GM19035 (cell line): ENCODE data around the gene HCFC2.
"Not testable (repeated sequence)": the region's sequence is repeated elsewhere in the genome, so short reads cannot be mapped to it uniquely, and the experiment has no call there.

Source experiments
- ATAC-seq: cut with Tn5 transposase; IDR thresholded peaks from one replicate; pipeline ENCODE4 v1.9.1; 2021; ENCODE audit not compliant: unreplicated experiment

Gene HCFC2

DNA sequence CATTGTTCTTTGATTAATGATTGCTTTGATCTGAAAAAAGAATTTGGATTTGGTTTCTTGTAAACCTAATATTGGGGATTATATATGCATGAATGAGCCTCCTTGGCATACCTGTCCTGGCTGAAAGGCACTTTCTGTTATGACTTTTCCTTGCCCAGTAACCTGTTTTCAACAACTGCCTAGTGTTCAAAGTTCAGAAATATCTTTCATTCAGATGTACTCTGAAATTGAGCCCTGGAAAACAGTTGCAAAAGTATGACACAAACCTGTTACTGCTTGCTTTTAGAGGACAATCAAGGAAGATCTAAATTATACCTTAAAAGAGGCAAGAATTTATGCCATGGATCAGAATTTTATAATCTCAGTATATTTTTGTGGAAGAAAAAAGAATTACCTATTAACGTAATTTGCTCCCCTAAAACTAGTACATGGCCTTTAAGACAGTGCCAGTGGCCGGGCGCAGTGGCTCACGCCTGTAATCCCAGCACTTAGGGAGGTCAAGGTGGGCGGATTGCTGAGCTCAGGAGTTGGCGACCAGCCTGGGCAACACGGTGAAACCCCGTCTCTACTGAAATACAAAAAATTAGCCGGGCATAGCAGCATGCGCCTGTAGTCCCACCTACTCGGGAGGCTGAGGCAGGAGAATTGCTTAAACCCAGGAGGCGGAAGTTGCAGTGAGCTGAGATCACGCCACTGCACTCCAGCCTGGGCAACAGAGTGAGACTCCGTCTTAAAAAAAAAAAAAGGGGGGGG lies 50.7 kb downstream of the HCFC2 start:
- not testable (repeated sequence) for ATAC-seq

DNA sequence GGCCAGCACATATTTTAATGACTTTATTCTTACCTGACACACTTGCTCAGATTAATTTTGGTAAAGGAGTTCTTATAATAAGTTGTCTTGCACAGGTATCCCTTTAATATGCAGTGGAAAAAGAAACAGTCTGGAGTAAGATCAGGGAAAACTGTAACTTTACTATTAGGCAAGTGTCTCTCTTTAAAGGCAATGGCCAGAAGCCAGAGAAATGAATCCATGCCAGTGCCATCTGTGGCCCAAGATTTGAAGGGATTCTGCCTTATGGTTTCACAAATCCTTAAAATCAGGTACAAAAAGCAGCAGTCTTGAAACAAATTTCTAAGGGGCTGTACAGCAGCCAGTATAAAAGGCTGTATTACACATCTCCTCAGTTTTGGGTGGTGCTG lies 51.2 kb downstream of the HCFC2 start:
- no peak for ATAC-seq

DNA sequence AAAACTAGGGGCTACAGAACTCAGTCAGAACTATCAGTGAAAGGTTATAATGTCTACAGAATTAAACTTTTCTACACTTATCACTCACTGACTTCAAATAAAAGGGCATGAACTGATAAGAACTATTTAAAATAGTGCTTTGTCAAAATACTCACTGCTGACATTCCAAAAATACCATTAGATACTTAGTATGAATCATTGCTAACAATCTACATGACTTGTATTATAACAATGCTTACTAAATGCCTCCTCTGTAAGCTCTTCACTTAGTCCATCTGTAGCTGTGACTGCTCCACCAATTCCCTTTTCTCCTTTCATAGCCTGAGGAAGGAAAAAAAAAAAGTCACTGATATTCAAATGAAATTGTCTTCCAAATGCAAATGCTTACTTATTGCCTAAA lies 56.7 kb downstream of the HCFC2 start:
- no peak for ATAC-seq

DNA sequence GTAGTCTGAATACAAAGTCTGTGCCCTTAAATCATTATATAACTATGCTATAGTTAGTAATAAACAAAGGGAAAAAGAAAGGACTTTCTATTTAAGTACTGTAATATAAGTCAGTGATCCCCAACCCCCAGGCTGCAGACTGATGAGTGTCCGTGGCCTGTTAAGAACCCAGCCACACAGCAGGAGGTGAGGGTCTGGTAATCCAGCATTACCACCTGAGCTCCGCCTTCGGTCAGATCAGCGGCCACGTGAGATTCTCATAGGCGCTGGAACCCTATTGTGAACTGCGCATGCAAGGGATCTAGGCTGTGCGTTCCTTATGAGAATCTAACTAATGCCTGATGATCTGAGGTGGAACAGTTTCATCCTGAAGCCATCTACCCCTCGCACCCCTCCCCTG lies 58.0 kb downstream of the HCFC2 start:
- no peak for ATAC-seq

DNA sequence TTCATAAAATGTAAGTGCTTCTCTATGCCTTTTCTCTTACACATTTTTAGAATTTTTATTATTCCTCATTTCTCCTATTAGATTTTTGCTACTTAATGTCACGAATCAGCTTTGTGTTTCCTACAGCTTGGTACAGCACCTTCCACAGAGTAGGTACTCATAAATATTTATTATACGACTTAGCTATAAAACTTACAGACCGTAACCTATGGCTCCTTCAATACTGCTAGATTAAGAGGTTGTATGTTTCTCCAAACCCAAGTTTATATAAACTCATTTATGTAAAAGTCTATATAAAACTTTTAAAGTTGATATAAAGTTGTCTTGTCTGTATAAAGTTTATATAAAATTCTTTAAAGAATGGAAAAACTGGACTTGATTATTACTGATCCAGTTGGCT lies 62.2 kb downstream of the HCFC2 start:
- no peak for ATAC-seq

DNA sequence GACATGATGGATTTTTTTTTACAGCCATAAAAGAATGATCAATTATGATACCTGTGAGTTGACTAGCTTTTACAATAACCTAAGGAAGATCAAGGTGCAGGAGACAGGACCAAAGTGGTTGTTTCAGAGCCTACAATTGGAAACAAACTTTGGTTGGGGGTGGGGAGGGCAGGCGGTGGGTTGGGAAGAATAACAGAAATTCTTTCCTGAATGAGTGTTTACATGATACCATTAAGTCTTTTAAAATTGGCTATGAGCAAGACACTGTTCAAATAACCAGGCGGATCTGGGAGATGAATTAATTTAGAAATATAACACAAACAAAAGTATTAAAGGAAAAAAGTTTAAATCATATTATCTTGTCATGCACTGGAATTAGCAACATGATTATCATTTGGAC lies 66.4 kb downstream of the HCFC2 start:
- ATAC-seq = no peak

DNA sequence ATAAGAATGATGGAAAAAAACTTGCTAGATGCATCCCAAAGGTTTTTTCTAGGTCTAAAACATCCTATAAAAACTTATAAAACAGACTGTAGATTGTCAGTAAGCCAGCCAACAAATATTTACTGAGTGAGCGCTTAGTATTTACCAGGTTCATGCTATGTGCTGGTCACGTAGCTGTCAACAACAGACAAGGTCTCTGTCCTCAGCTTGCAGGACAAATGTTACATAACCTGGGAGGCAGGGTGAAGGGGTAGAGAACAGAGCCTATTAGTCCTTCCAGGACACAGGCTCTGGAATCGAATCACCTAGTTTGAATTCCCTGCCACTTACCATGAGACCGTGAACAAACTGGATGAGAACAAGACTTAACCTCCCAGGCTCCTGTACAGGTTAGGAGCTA lies 67.3 kb downstream of the HCFC2 start:
- ATAC-seq = no peak

DNA sequence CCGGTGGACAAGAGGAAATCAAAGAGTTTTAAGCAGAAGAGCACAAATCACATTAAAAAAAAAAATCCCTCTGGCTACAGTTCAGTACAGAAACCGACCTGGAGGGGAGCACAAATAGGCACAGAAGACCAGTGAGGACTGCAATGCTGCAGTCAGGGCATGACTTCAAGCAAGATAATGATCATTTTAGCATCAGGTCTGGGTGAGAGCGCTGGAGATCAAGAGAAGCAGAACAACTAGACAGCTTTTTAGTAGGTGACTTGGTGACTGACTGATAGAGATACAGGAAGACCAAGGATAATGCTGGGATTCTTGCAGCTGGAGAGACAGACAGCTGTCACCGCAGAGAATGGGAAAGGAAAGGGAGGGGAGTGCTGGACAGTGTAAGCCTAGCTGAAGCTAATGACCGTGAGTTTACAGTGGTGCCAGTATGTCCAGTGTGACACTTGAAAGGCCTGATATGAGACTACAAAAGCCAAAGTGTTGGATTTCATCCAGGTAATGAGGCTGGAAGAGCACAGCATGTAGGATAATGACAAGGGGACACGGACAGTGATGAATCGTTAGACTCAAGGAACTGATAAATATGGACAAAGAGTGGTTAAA lies 68.1 kb downstream of the HCFC2 start:
- ATAC-seq = no peak

DNA sequence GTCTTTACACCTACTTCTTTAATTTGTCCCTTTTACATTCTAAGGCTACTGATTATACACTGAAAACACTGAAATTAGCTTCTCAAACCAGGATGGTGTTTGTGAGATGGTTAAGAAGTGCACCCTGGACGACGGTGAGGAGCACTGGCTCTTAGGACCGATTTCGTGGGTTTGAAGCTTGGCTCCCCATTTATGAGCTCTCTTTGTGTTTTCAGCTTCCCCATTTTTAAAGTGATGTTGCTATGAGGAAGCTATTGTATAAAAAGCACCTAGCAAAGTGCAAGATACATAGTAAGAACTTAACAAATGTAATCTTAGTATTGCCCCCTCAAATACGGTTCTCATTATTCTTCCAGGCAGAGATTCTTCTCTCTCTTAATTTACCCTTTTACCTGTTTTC lies 69.0 kb downstream of the HCFC2 start:
- no peak for ATAC-seq

DNA sequence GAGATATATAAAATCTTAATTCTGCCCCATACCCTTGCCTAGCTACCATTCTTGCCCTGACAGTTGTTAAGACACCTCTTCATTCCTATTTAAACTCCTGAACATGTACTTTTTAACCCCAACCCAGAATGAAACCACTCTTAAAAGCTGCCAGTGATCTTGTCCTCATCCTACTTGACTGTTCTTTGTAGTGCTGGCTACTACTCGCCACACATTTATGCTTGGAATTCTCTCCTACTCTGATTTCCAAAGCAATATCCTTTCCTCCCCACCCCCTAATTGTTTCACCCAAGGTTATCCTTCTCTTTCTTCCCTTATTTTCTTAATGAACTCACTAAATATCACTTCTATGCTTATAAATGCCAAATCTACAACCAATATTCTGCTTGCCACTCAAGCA lies 69.5 kb downstream of the HCFC2 start:
- no peak for ATAC-seq

DNA sequence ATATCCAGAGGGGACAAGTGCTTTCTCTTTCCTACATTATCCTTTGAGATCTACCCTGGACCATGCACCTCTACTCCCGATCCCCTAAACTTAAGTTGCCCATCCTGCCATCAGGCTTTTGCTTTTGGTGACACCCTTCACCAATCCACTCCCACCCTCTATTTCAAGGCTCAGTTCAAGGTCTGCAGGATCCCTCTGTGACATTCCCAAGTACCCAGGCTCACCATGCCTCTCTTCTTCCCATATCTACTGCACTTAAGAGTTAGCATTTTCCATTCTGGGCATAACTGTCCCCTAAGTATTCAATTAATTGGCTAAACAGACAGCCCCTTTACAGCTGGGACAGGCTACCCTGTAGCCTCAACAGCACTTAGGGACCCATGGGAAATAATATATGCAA lies 70.6 kb downstream of the HCFC2 start:
- ATAC-seq = no peak

DNA sequence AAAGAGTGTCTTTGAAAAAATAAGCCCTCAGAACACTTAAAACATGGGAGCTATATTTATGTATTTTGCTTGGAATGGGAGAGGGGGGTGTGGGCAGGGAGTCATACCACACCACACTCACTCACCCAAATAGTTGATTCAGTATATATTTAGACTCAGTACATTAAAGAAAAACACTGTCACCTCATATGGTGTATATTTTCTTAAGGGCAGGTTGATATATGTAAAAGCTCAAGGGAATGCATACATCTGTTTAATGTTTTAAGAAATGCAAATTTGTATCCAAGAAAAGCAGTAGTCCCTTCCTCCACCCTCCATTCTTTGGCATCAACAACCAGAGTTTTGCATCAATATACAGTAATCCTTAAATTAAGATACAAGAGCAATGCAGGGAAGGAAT lies 72.2 kb downstream of the HCFC2 start:
- no peak for ATAC-seq

DNA sequence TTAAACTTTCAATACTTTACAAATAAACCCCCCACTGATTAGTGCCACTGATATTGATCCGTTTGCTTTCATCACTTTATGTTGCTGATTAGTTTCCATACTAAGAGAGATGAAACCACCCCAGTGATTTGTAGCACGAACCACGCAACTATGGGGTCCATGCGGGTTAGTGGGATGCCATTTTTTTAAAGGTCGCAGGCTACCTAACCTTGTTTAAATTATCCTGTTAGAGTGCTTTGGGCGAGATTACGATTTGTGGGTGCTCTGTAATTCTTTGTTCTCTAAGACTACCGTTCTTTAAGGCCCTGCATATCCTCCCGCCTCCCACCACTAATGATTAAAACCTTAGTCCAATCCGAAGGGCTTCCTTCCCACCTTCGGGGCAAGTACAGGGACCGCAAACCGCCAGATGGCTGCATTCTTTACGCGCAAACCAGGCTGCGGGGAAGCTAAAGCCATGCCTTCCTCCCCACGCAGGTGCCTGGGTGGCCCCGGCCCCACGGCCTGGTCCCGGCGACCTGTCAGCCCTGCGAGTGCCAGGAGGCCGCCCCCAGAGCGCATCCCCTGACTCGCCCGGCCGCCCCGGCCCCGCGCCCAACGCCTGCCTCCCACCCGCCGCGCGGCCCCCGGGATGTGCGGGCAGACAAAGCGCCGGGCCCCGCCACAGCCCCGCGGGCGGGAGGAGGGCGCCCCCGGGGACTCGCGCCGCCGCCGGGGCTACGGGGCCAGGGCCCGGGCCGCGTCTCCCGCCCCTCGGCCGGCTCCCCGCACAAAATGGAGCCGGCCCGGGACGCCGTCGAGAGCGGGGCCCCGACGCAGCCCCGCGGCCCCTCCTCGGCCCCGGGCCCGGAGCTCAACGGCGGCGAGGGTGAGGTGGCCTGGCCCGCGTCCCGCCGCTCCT lies 72.9 kb downstream of the HCFC2 start:
- ATAC-seq = peak; percentile 28

DNA sequence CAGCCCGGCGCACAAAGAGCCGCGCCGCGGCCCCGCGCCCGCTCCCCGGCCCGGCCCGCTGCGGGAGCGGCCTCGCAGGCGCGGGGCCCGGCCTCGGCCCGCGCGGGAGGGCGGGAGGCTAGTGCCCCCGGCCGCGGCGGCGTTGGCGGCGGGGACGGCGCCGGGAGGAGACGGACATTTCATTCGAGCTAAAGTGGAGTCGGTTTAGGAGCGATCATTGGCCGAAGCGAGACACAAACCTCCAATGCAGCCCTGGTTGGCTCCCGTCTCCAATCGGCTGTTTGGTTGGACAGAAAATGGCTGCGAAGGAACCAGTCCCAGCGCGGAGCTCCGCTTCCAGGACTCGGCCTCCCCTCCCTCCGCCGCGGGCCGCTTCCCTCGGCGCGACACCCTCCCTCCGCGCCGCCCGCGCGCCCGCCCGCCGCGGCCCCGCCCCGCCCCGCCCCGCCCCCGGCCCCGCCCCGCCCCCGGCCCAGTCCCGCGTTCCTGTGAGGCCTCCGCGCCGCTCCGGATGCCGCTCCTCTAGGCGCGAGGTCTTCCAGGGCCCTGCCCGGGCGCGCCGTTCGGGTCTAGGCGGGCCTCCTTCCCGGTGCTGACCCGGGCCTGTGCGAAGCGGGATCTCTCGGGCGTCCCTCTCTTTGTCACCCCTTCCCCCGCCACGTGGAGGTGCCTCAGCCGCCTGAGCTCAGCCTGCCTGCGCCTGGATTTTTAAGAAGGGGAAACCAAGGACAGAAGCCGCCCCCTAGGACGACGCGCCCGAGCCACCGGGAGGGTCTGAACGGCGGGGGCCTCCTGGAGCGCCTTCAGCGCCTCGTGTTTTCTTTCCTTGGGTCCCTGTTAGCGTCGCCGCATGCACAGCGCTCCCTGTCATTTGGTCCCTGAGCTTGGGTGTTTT lies 73.8 kb downstream of the HCFC2 start, which contains the start of gene NFYB:
TSS of gene NFYB (minus strand) at position 309 of the 895 bp plus-strand sequence. CDS start 2,757 bp downstream, outside the sequence.
- peak; percentile 94 for ATAC-seq

DNA sequence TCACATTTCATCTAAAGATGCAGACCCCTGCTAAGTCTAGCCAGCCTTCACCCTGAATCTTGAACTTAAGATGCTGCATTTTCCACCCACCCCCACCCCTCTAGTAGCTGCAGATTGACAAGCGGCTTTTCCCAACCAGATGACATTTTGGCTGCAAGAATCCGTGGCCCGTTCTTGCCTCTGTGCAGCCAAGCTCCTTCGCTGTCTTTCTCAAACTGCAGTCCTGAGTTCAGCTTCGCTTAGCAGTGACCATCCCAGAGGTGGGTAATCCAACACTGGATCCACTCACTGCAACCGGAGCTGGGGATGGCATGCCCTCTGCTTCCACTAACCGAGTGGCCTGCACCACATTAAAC lies 74.4 kb downstream of the HCFC2 start:
- no peak for ATAC-seq

DNA sequence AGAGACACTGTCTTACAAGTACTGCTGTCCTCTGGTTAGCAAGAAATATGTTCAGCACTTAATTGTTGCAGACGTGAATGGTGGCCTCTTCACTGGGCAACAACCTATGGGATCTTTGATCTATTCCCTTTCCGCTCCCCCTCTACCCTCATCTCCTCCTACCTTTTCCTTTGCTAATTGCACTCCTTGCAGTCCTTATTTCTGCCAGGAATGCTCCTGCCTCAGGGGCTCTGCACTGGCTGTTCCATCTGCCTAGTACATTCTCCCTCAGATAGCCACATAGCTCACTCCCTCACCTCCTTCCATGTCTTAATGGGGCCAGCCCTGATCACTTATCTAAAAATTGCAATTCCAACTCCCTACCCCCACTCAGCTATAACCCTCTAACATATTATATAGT lies 78.2 kb downstream of the HCFC2 start:
- ATAC-seq = no peak

DNA sequence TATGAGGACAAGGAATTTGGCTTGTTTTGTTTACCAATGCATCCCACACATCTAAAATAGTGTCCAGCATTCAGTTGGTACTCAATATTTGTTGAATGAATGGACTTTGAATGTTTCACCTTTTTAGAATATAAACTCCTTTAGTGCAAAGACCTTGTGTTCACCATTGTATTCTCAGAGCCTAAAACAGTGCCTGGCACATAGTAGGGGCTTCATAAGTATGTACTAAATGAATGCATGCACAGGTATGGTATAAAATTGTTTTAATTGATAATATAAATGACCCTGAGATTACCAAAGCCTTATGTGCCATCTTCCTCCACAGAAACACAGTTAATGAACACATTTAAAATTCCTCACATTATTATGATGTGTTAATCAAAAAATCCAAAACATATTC lies 78.7 kb downstream of the HCFC2 start:
- no peak for ATAC-seq

DNA sequence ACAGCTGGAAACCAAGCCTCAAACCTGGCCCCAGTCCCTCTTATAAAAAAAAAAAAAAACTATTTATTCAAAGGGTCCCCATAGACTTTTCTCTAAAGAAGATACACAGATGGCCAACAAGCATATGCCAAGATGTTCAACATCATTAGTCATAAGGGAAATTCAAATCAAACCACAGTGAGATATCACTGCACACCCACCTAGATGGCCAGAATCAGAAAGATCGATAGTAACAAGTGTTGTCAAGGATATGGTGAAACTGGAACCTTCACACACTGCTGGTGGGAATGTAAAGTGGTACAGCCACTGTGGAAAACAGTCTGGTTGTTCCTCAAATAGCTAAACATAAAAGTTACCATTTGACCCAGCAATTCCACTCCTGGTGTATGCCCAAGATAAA lies 79.6 kb downstream of the HCFC2 start:
- ATAC-seq = no peak

DNA sequence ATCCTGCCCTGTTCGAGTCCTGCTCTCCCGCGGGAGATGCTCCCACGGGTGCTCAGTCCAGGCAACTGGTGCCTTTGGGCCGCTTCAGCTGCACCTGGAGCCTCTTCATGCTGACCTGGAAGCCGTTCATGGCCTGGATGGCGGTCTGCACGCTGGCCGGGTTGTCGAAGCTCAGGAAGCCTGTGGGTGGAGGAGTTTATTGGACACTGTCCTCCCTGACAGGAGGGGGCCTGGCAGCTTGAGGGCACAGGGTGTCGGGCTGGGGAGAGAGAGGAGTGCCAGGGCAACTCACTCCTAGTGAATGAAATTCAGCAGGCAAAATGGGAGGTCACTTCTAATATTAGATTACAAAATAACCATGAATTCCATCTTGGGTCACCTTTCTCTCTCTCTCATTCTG lies 83.0 kb downstream of the HCFC2 start:
- ATAC-seq = no peak

DNA sequence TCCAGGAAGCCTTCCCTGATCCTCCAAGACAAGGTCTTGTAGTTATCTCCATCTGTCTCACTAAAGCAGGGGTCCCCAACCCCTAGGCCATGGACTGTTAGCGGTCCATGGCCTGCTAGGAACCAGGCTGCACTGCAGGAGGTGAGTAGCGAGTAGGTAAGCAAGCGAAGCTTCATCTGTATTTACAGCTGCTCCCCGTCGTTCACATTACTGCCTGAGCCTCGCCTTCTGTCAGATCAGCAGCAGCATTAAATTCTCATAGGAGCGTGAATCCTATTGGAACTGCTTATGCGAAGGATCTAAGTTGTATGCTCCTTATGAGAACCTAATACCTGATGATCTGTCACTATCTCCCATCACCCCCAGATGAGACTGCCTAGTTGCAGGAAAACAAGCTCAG lies 86.1 kb downstream of the HCFC2 start:
- no peak for ATAC-seq

DNA sequence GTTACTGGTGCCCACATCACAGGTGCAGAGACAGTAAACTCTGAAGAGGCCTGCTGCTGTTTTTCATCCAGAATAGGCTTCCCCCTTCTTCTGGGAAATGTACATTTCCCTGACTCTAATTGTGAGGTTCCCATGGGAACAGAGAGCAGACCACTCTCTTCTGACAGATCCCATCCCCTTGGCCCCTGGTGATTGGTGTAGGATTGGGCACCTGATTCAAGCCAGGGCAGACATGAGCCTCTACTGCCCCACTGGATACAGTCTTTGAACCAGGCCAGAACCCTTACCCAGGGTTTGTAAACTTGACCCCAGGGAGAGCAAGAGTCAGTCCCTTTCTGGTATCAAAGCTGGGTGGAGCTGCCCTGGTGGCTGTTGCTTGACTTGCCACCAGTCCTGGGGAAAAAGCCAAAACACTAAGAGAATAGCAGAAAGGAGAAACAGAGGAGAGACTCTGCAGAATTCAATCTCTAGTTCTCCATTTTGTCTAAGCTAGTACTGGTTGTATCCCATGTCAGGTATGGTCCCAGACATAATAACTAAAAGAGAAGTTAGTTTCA lies 88.4 kb downstream of the HCFC2 start:
- ATAC-seq = no peak
